NCI-H2029 treated with DMSO at 0.1 percent for 48 hours (cell line): ENCODE measurements around the gene ESYT3.
"Not testable (repeated sequence)": the region's sequence is repeated elsewhere in the genome, so short reads cannot be mapped to it uniquely, and the experiment has no call there.

Experiments
- DNase-seq: peaks from one replicate; lab custom pipeline; 2025; lab: John Stamatoyannopoulos, UW

The ESYT3 gene

GRCh38 chr3:138412821-138413551, 21.4 kb upstream of the ESYT3 start:
- no peak for DNase-seq

- DNase-seq, result not testable (repeated sequence)
These were observed 18.2 kb upstream of the ESYT3 start for GRCh38 chr3:138416236-138416635.

DNA sequence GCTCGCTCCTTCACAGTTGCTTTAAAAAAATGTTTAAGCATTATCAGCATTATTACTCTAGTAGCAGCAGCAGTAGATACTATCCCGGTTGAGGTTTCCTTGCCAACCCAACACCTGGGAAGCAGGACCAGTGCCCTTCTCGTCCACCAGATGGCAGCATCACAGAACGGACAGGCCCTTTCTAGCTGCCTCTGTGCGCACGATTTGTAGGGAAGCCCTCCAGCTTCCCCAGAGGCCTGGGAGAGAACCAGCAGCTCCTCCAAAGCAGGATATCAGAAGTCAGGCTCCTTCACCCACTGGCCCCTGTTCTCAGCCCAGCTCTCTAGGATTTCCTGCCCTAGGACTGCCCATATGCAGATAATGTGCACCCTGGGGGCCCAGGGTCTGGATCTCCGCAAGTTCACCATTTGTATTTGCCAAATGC, 16.8 kb upstream of the ESYT3 start:
- peak; percentile 66 for DNase-seq

- no peak for DNase-seq
These were observed 15.7 kb upstream of the ESYT3 start for GRCh38 chr3:138418601-138419206.

- no peak for DNase-seq
These were observed 11.1 kb upstream of the ESYT3 start for GRCh38 chr3:138423316-138423715.

- no peak for DNase-seq
These were observed 10.1 kb upstream of the ESYT3 start for GRCh38 chr3:138424323-138424722.

GRCh38 chr3:138426211-138426610, 8.2 kb upstream of the ESYT3 start:
- DNase-seq, result no peak

DNA sequence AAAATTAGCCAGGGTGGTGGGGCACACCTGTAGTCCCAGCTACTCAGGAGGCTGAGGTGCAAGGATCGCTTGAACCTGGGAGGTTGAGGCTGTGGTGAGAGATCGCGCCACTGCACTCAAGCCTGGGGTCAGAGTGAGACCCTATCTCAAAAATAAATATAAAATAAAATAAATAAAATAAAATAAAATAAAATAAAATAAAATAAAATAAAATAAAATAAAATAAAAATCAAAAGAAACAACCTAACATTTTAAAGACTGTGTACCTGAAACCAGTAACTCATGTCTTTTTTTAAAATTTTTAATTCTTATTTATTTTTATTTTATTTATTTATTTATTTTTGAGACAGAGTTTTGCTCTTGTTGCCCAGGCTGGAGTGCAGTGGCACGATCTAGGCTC, 7.7 kb upstream of the ESYT3 start:
- DNase-seq, result not testable (repeated sequence)

- no peak for DNase-seq
These were observed 4.8 kb upstream of the ESYT3 start for GRCh38 chr3:138429665-138430064.

GRCh38 chr3:138432576-138433240, 1.7 kb upstream of the ESYT3 start:
- no peak for DNase-seq

DNA sequence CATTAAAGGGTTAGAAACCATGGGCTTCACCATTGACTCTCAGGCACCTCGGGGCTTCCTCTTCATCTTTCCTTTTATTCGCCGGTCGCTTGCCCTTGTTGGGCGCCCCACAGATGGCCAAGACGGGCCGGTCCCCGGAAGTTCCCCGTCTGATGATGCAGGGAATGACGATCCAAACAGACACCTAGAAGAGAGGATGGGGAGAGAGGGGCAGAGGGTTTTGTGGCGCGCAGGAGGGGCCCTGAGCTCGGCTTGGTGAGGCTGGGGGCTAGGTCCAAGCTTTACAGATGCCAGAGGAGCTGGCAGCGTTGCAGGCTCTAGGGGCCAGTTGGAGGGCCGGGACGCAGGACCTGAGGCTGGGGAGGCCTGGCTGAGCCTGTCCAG, 532 bp upstream of the ESYT3 start:
- DNase-seq, result no peak

DNA sequence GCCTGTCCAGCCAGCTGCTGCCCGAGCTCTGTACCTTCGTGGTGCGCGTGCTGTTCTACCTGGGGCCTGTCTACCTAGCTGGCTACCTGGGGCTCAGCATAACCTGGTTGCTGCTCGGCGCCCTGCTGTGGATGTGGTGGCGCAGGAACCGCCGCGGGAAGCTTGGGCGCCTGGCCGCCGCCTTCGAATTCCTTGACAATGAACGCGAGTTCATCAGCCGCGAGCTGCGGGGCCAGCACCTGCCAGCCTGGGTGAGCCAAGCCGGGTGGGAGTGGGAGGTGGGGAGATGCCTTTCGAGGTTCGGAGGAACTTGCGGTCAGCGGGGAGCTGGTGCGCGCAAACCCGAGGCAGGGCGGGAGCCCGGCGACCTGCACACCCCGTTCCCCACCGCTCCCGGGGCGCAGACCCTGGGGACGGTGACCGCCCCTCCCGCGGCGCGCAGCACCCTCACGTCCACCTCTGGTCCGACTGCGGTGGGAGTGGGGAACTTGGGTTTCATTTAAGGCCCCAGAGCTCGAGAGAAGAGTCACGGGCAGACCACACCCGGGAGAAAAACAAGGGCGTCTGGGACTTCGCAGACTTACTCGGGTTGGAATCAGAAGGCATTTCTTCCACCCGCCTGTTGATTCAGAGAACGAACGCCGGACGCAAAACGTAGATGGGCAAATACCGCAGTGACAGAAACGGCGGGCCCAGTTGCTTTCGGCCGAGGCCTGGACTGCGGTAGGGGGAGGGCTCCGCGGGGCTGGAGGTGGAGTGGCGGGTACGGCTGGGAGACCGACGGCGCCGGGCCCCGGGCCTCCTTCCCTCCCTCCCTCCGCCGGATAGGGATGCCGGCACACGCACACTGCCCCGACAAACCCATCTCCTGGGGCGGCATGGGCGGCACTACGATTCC, 708 bp downstream of the ESYT3 start:
- DNase-seq, result no peak

GRCh38 chr3:138435840-138436239, 1.4 kb downstream of the ESYT3 start:
- no peak for DNase-seq

GRCh38 chr3:138437281-138437680, 2.9 kb downstream of the ESYT3 start:
- DNase-seq, result no peak

GRCh38 chr3:138438896-138439295, 4.5 kb downstream of the ESYT3 start:
- DNase-seq, result no peak

DNA sequence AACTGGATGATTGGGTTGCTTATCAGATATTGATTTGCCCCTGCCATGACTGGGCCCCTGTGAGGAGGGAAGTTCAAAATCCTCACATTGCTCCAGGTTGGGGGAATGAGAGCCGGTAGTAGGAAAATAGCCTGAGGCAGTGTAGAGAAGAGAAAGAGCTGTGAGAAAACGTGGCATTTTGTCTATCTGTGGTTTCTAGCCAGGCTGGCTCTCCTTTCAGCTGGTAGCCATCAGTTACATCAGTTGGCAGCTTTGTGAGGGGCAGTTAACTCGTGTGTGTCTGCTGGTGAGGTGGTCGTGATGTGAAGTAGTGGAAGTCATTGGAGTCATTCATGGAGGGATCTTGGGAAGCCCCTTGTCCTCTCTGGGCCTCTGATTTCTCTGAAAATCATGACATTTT, 5.2 kb downstream of the ESYT3 start:
- no peak for DNase-seq

DNA sequence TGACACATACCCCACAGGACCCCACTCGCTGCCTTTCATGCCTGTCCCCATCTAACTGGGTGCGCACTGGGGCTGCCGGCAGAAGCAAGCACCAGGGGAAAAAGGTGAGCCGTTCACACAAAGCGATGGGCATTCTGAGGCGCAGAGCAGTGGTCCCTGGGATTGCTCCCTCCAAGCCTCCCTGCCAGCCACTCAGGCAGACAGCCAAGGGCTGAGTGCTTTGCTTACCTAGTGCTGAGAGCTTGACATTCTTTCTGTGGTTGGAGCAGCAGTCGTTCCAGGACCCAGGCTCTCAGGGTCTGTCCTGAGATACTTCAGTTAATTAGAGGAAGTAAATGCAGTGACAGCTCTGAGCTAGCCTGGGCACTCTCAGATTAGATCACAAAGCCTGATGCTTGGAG, 5.7 kb downstream of the ESYT3 start:
- DNase-seq, result peak; percentile 91

DNA sequence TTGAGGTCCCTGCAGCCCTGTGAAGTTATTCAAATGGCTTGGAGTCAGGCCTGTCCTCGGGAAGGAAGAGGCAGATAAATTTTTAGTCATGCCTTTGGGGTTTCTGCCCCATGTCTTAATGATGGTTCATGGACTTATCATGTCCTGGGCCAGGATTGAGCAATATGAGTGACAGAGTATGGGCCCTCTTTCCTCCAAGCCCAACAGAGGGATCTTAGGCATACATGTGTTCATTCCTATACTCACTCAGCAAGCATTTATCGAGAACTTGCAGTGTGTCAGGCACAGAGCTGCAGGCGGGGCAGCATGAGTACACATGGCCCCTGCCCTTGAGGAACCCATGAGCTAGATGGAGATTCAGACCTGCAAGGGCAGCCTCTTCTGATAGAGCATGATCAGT, 6.2 kb downstream of the ESYT3 start:
- no peak for DNase-seq

DNA sequence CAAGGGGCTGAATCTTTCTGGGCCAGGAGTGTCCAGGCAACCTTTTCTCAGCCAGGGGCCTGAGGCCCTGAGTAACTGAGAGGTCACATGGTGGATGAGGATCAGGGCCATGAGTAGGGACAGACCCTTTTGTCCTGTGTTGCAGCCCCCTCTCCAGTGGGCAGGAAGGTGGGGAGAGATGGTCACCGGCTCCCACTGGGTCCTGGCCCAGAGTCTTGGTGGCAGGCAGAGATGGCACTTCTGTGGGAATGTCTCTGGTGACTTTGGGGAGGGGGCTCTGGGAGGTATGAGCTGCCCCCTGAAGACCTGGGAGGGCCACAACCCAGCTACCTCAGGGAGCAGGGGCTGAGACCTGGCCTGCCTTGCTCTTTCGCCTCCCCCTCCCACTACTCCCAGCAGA, 6.8 kb downstream of the ESYT3 start:
- DNase-seq, result no peak

DNA sequence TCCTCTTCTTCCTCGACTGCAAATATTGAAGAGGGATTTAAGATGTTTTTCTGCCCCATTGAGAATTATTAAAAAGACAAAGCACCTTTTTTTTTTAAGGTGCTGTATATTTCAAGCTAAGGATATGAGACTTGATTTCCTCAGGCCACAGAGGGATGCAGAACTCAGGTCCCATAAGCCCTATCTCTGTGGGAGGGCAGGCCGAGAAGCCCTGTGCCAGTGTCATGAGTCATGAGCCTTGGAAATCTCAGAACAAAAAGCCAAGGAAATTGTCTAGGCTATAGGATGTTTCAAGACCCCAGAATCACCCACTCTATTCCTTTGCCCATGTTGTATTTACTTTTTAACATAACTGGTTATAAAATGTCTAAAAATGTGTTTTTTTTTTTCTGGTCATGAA, 7.3 kb downstream of the ESYT3 start:
- no peak for DNase-seq

GRCh38 chr3:138442433-138442832, 8.0 kb downstream of the ESYT3 start:
- DNase-seq, result no peak

DNA sequence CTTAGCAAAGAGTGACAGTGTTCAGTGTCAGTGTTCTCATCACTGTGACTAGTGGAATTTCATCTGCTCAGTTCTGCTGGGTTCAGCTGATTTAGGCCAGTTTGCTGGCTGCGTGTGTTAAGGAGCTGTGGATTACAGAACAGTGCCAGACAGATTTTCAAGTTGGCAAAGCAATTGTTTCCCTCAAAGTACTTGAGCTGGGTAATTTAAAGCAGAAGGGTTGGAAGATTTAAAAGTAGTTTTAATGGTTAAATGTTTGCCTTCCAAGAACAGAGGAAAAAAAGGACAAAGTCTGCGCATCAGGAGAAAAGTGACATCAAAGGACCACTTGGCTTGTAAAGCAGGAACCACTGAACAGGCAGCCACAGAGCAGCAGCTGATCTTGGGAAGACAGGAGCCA, 8.7 kb downstream of the ESYT3 start:
- DNase-seq, result no peak
